Vagina (tissue), 2 donors: Measurements from ENCODE around the gene FAM181A. TPM values are rescaled to one million over a fixed set of nuclear protein-coding genes. Genes with fewer than 3 reads are reported as not detected.

Experiments used
- DNase-seq, 2 donors: peaks; one replicate each; pipeline ENCODE4 v3.0.0-alpha.2; 2017; ENCODE audit errors: extremely low spot score in 2 of 2
- H3K27ac ChIP-seq: fragments of 200-600 bp; sonication (generic); one replicate; pipeline ENCODE4 v1.5.1; 2019
- H3K27me3 ChIP-seq: fragments of 200-600 bp; sonication (generic); one replicate; pipeline ENCODE4 v1.5.1; 2019
- H3K36me3 ChIP-seq, 2 donors: fragments of 200-600 bp; sonication (generic); one replicate each; pipeline ENCODE4 v1.5.1; 2017 to 2019
- H3K4me1 ChIP-seq: fragments of 200-600 bp; sonication (generic); one replicate; pipeline ENCODE4 v1.5.1; 2019
- H3K4me3 ChIP-seq, 2 donors: fragments of 200-600 bp; sonication (generic); 1 replicate in 1 of 2; 2 replicates in 1 of 2; pipeline ENCODE4 v1.5.1; 2016 to 2019
- H3K9me3 ChIP-seq: fragments of 200-600 bp; sonication (generic); one replicate; pipeline ENCODE4 v1.5.1; 2019
- POLR2A ChIP-seq, 2 donors: fragments of 450-650 bp; IDR thresholded peaks; one replicate each; pipeline ENCODE4 v1.6.1; 2017; ENCODE audit warnings: antibody characterized with exemption in 2 of 2, mild to moderate bottlenecking in 2 of 2, moderate library complexity in 2 of 2
- POLR2AphosphoS5 ChIP-seq, 2 donors: sonication (generic); formaldehyde crosslinking; IDR thresholded peaks; one replicate each; pipeline ENCODE4 v1.9.0; 2017; ENCODE audit warnings: antibody characterized with exemption in 2 of 2, mild to moderate bottlenecking in 2 of 2, low read depth in 1 of 2; ENCODE audit not compliant: insufficient read depth in 1 of 2
- intact Hi-C: fragments of 100-400 bp; cut with DNase I; formaldehyde crosslinking; loops from one replicate; pipeline ENCODE4 v1.15.1; 2023
- total RNA-seq: library from RNA; depleted of rRNA; stranded (reverse); fragments of >200 nt; gene quantifications from one replicate; pipeline ENCODE4 v1.2.3, GENCODE V29; 2016
- TF ChIP-seq, protein P1 (sequence below), 3 experiments: fragments of 450-650 bp in 2 of 3; fragments of 200-600 bp in 1 of 3; sonication (generic) in 1 of 3; IDR thresholded peaks; one replicate each; pipeline ENCODE4 v1.5.1; 2017 to 2019; ENCODE audit warnings: antibody characterized with exemption in 3 of 3, mild to moderate bottlenecking in 2 of 3, moderate library complexity in 2 of 3

Gene FAM181A
- total RNA-seq, 1 donor from 2014 or later: not detected

DNA sequence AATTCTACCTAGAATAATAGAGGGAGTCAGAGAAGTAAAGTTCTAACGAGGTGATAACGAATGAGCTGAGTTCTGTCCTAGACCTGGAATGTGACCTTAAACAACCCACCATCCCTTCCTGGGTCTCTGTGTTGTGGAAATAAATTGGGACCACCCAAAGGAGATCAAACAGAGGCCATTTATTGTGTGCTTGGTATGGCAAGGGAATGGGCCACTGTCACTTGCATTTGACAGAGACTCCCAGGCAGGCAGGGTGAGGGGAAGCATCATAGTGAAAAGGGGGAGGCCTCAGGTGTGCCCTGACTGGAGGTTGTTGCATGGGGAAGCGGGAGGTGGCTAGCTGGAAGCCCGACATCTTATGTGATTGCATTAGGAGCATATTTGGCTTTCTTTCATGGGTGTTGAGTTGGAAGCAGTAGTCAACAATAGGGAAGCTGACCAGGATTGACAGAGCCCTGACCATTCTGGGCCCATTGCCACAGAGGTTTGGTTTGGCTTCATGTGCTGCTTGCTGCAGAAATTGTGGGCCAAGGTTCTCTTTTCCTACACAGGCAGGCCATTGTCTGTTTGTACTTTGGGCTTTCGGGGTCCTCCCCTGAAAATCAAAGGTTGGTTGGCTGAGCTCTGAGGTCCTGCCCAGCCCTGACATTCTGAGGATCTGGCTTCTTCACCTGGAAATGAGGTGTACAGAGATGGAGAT, 17.6 kb upstream of the FAM181A start:
- intact Hi-C loops: loop anchor here (10.0 kb wide), 1 partner anchor 115 kb away; no protein-coding TSS in a partner anchor
- TF ChIP-seq, protein P1, sequence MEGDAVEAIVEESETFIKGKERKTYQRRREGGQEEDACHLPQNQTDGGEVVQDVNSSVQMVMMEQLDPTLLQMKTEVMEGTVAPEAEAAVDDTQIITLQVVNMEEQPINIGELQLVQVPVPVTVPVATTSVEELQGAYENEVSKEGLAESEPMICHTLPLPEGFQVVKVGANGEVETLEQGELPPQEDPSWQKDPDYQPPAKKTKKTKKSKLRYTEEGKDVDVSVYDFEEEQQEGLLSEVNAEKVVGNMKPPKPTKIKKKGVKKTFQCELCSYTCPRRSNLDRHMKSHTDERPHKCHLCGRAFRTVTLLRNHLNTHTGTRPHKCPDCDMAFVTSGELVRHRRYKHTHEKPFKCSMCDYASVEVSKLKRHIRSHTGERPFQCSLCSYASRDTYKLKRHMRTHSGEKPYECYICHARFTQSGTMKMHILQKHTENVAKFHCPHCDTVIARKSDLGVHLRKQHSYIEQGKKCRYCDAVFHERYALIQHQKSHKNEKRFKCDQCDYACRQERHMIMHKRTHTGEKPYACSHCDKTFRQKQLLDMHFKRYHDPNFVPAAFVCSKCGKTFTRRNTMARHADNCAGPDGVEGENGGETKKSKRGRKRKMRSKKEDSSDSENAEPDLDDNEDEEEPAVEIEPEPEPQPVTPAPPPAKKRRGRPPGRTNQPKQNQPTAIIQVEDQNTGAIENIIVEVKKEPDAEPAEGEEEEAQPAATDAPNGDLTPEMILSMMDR (IDR thresholded peaks at IDR 0.05): no peak
- TF ChIP-seq POLR2AphosphoS5 (IDR thresholded peaks at IDR 0.05; ENCODE audit: insufficient read depth in 1 of 2, low read depth in 1 of 2) (no peak), POLR2A (IDR thresholded peaks at IDR 0.05) (no peak)
- Histone ChIP-seq H3K4me1 (no peaks in the 10 kb centered on the region), H3K9me3 (no peaks in the 10 kb centered on the region), H3K27me3 (no peaks in the 10 kb centered on the region), H3K27ac (no peak overlapping the region), H3K4me3 (no peak overlapping the region), H3K36me3 (no peaks in the 10 kb centered on the region)
- DNase-seq: no peak

DNA sequence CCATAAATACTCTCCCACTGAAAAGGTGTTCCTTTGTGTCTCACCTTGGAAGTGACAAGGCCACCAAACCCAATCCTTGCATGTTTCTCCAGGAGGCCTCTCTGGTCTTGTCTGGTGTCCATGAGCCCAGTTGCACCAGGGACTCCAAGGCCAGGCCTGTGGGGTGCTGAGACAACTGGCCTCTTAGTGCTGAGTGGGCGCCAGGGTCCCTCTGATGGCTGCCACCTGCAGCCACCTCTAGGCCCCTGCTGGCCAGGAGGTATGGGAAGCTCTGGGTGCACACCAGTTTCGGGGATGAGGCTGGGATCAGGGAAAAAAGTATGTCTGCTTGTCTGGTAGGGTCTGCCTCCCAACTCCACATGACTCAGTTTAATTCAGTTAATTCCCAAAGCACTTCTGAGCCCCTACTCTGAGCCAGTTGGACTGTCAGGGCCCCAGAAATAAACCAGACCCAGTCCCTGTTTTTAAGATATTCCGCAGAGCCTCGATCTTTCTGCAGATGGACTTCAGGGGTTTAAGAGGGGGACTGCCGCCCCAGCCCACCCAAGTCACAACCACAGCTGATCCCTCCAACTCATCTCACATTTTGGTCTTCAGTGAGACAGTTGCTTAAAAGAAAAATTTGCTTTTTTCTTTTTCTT, 15.0 kb upstream of the FAM181A start:
- Histone ChIP-seq H3K27me3 (no peaks in the 10 kb centered on the region), H3K9me3 (no peaks in the 10 kb centered on the region), H3K4me1 (no peaks in the 10 kb centered on the region), H3K27ac (no peak overlapping the region), H3K36me3 (no peaks in the 10 kb centered on the region), H3K4me3 (no peak overlapping the region)
- TF ChIP-seq, protein P1 (IDR thresholded peaks at IDR 0.05): no peak
- TF ChIP-seq POLR2A (IDR thresholded peaks at IDR 0.05) (no peak), POLR2AphosphoS5 (IDR thresholded peaks at IDR 0.05; ENCODE audit: insufficient read depth in 1 of 2, low read depth in 1 of 2) (no peak)
- DNase-seq: no peak
- intact Hi-C loops: no loop called here

DNA sequence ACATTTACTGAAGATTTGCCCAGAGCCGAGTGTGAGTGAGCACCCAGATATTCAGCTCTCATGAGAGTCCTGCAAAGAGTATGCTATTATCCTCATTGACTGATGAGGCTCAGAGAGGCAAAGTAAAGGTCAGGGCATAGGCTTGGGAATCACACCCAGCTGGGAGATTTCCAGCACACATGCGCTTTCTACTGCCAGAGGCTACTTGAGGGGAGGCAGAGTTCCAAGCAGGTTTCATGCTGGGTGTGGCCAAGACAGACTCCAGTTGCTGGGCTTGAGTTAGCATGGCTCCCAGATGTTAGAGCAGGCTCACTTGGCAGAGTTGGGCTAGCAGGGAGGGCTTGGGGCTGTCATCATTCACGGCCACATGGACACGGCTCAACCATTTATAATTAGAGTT, 14.4 kb upstream of the FAM181A start:
- intact Hi-C loops: no loop called here
- TF ChIP-seq, protein P1 (IDR thresholded peaks at IDR 0.05): no peak
- TF ChIP-seq POLR2A (IDR thresholded peaks at IDR 0.05): no peak
- no peak for TF ChIP-seq POLR2AphosphoS5 (IDR thresholded peaks at IDR 0.05; ENCODE audit: insufficient read depth in 1 of 2, low read depth in 1 of 2)
- Histone ChIP-seq H3K36me3 (no peaks in the 10 kb centered on the region), H3K27me3 (no peaks in the 10 kb centered on the region), H3K4me1 (no peaks in the 10 kb centered on the region), H3K27ac (no peak overlapping the region), H3K4me3 (no peak overlapping the region), H3K9me3 (no peaks in the 10 kb centered on the region)
- DNase-seq: no peak

DNA sequence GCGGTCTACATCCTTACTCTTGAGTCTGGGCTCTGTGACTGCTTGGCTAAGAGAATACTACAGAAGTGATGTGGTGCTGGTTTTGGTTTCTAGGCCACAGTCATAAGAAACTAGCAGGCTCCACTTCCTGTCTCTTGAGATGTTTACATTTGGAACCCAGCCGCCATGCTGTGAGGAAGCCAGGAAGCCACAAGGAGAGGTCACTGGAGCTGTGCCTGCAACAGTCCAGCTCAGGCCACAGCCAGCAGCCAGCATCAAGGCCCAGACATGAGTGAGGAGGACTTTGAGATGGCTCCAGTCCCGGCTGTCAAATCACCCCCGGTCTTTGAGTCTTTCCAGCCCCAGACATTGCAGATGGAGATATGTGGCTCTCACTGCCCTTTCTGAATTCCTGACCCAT, 12.9 kb upstream of the FAM181A start:
- no peak for DNase-seq
- TF ChIP-seq, protein P1 (IDR thresholded peaks at IDR 0.05): no peak
- no peak for TF ChIP-seq POLR2AphosphoS5 (IDR thresholded peaks at IDR 0.05; ENCODE audit: insufficient read depth in 1 of 2, low read depth in 1 of 2)
- Histone ChIP-seq H3K27ac (no peak overlapping the region), H3K9me3 (no peaks in the 10 kb centered on the region), H3K27me3 (no peaks in the 10 kb centered on the region), H3K4me1 (no peaks in the 10 kb centered on the region), H3K4me3 (no peak overlapping the region), H3K36me3 (no peaks in the 10 kb centered on the region)
- intact Hi-C loops: no loop called here
